HepG2 (cell line): Measurements from ENCODE around the gene SPG7.

ENCODE experiments used
- HNRNPLL ChIP-seq: fragments of 200-400 bp; formaldehyde crosslinking; IDR thresholded peaks from 2 replicates; pipeline ENCODE4 v1.6.1; 2017; ENCODE audit warnings: mild to moderate bottlenecking, low read depth, low read length; ENCODE audit not compliant: poor library complexity, severe bottlenecking
- MAZ ChIP-seq, 2 experiments: sonication (generic) in 1 of 2; formaldehyde crosslinking in 1 of 2; IDR thresholded peaks; 2 replicates each; pipeline versions ENCODE4 v1.5.0 to v1.6.1; 2012 to 2020; ENCODE audit warnings: low read depth in 2 of 2, mild to moderate bottlenecking in 2 of 2, borderline replicate concordance in 1 of 2, improper control_type of control experiment in 1 of 2, low read length in 1 of 2, missing genetic modification reagents in 1 of 2, moderate library complexity in 1 of 2
- PHF21A ChIP-seq: sonication (generic); formaldehyde crosslinking; IDR thresholded peaks from 2 replicates; pipeline ENCODE4 v1.5.0; 2020; ENCODE audit warnings: mild to moderate bottlenecking, missing genetic modification reagents
- POLR2AphosphoS5 ChIP-seq: IDR thresholded peaks from 2 replicates; pipeline ENCODE4 v1.6.1; 2012; ENCODE audit warnings: low read depth, low read length
- REL ChIP-seq: sonication (generic); formaldehyde crosslinking; conservative IDR thresholded peaks from 2 replicates; pipeline ENCODE4 v1.8.0; 2022; ENCODE audit warnings: mild to moderate bottlenecking, missing genetic modification reagents, moderate library complexity
- TAF1 ChIP-seq: sonication (generic); formaldehyde crosslinking; IDR thresholded peaks from 2 replicates; pipeline ENCODE4 v1.4.0; 2020; ENCODE audit warnings: missing genetic modification reagents
- ZBTB8A ChIP-seq: sonication (generic); formaldehyde crosslinking; IDR thresholded peaks from 2 replicates; pipeline ENCODE4 v1.4.0; 2020; ENCODE audit warnings: mild to moderate bottlenecking, low read depth, missing genetic modification reagents, borderline replicate concordance
- TF ChIP-seq, protein P1 (sequence below): sonication (generic); formaldehyde crosslinking; IDR thresholded peaks from 2 replicates; pipeline ENCODE4 v1.4.0; 2020; ENCODE audit warnings: missing genetic modification reagents
- TF ChIP-seq, protein P2 (sequence below): sonication (generic); formaldehyde crosslinking; IDR thresholded peaks from 2 replicates; pipeline ENCODE4 v1.5.0; 2020; ENCODE audit warnings: mild to moderate bottlenecking, missing genetic modification reagents, moderate library complexity

DNA sequence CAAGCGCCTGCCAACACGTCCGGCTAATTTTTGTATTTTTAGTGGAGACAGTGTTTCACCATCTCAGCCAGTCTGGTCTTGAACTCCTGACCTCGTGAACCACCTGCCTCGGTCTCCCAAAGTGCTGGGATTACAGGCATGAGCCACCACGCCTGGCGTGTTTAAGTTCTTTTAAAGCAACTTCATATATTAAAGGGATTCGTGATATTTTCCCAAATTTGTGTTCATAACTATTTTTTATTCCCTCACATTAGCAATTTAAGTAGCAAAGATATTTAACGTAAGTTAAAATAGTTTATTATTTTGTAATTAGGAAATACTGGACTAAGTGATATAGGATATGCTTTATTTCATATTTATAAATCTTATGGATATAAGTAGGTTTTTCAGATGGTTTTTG, 4.2 kb downstream of the SPG7 start:
- TF ChIP-seq POLR2AphosphoS5, result no peak
- no peak for TF ChIP-seq MAZ (IDR thresholded peaks at IDR 0.05; ENCODE audit: borderline replicate concordance, low read depth, low read length)
- no peak for TF ChIP-seq MAZ (CRISPR knock-in tag; IDR thresholded peaks at IDR 0.05; ENCODE audit: low read depth)
- TF ChIP-seq, protein P1, sequence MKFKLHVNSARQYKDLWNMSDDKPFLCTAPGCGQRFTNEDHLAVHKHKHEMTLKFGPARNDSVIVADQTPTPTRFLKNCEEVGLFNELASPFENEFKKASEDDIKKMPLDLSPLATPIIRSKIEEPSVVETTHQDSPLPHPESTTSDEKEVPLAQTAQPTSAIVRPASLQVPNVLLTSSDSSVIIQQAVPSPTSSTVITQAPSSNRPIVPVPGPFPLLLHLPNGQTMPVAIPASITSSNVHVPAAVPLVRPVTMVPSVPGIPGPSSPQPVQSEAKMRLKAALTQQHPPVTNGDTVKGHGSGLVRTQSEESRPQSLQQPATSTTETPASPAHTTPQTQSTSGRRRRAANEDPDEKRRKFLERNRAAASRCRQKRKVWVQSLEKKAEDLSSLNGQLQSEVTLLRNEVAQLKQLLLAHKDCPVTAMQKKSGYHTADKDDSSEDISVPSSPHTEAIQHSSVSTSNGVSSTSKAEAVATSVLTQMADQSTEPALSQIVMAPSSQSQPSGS (CRISPR knock-in tag), result no peak
- TF ChIP-seq REL, result no peak
- no peak for TF ChIP-seq ZBTB8A (CRISPR knock-in tag)
- TF ChIP-seq, protein P2, sequence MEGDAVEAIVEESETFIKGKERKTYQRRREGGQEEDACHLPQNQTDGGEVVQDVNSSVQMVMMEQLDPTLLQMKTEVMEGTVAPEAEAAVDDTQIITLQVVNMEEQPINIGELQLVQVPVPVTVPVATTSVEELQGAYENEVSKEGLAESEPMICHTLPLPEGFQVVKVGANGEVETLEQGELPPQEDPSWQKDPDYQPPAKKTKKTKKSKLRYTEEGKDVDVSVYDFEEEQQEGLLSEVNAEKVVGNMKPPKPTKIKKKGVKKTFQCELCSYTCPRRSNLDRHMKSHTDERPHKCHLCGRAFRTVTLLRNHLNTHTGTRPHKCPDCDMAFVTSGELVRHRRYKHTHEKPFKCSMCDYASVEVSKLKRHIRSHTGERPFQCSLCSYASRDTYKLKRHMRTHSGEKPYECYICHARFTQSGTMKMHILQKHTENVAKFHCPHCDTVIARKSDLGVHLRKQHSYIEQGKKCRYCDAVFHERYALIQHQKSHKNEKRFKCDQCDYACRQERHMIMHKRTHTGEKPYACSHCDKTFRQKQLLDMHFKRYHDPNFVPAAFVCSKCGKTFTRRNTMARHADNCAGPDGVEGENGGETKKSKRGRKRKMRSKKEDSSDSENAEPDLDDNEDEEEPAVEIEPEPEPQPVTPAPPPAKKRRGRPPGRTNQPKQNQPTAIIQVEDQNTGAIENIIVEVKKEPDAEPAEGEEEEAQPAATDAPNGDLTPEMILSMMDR (CRISPR knock-in tag), result no peak
- no peak for TF ChIP-seq TAF1
- no peak for TF ChIP-seq PHF21A
- TF ChIP-seq HNRNPLL, result no peak
